CD4-positive, CD25-positive, alpha-beta regulatory T cell (primary cell): ENCODE results near the gene ACTR2. TPM values are rescaled to one million over a fixed set of nuclear protein-coding genes. Genes with fewer than 3 reads are reported as not detected.
A peak's percentile ranks its signal among the peaks of the same experiment; 100 is the strongest.

Experiments used
- ATAC-seq, 2 donors: fragments of 150-1000 bp; cut with Tn5 transposase; one replicate each; pipeline ENCODE4 v1.10.0; 2021; ENCODE audit warnings: low read depth in 2 of 2, moderate number of reproducible peaks in 2 of 2, moderate library complexity in 1 of 2
- DNase-seq, 3 donors: peaks; one replicate each; pipeline versions ENCODE4 v3.0.0 to v3.0.0-alpha.2; 2012 to 2022; ENCODE audit warnings: mixed read lengths in 1 of 3
- H3K27ac ChIP-seq: one replicate; pipeline ENCODE4 v1.7.0; 2013; ENCODE audit warnings: mild to moderate bottlenecking, low read length; ENCODE audit not compliant: insufficient read depth, poor library complexity, severe bottlenecking
- H3K27me3 ChIP-seq: one replicate; pipeline ENCODE4 v1.7.0; 2013; ENCODE audit warnings: low read length; ENCODE audit not compliant: control insufficient read depth, insufficient read depth
- H3K36me3 ChIP-seq: one replicate; pipeline ENCODE4 v1.7.0; 2013; ENCODE audit warnings: mild to moderate bottlenecking, low read length, moderate library complexity; ENCODE audit not compliant: control insufficient read depth, insufficient read depth
- H3K4me1 ChIP-seq: 2 replicates; pipeline ENCODE4 v1.7.0; 2013; ENCODE audit warnings: mild to moderate bottlenecking, low read length; ENCODE audit not compliant: insufficient read depth, control insufficient read depth, poor library complexity, severe bottlenecking
- H3K4me3 ChIP-seq: one replicate; pipeline ENCODE4 v1.7.0; 2013; ENCODE audit warnings: low read depth, mild to moderate bottlenecking, low read length, moderate library complexity
- H3K9me3 ChIP-seq, 2 experiments: 1 replicate in 1 of 2; 2 replicates in 1 of 2; pipeline ENCODE4 v1.7.0; 2013; ENCODE audit warnings: low read length in 2 of 2, mild to moderate bottlenecking in 1 of 2, moderate library complexity in 1 of 2; ENCODE audit not compliant: control insufficient read depth in 2 of 2
- H3K27ac Mint-ChIP-seq, 3 donors: one replicate each; pipeline ENCODE4 v1.8.0; 2020 to 2022; ENCODE audit warnings: mild to moderate bottlenecking in 3 of 3, mixed read lengths in 3 of 3, moderate library complexity in 2 of 3
- H3K27me3 Mint-ChIP-seq: one replicate; pipeline ENCODE4 v1.8.0; 2022; ENCODE audit warnings: mild to moderate bottlenecking, mixed read lengths
- H3K36me3 Mint-ChIP-seq: one replicate; pipeline ENCODE4 v1.8.0; 2020; ENCODE audit warnings: mixed read lengths
- H3K4me1 Mint-ChIP-seq, 4 donors: one replicate each; pipeline ENCODE4 v1.8.0; 2020 to 2022; ENCODE audit warnings: mixed read lengths in 4 of 4, mild to moderate bottlenecking in 1 of 4
- H3K4me3 Mint-ChIP-seq, 4 donors: one replicate each; pipeline ENCODE4 v1.8.0; 2020 to 2022; ENCODE audit warnings: mild to moderate bottlenecking in 4 of 4, mixed read lengths in 4 of 4, moderate library complexity in 3 of 4
- H3K9me3 Mint-ChIP-seq, 7 donors: one replicate each; pipeline ENCODE4 v1.8.0; 2020 to 2022; ENCODE audit warnings: mixed read lengths in 7 of 7, mild to moderate bottlenecking in 3 of 7, moderate library complexity in 2 of 7
- polyA plus RNA-seq, 4 donors: library from polyadenylated mRNA; unstranded; fragments of 300-500 nt; fragmentation: Illumina TruSeq; gene quantifications; one replicate each; pipeline ENCODE4 v1.2.3, GENCODE V29; 2021
- total RNA-seq: library from RNA; stranded (reverse); gene quantifications from one replicate; pipeline ENCODE4 v1.2.3, GENCODE V29; 2022

ACTR2 gene
- total and polyA plus RNA-seq, 5 donors from 2014 or later = 275 to 324 (median 303) TPM

DNA sequence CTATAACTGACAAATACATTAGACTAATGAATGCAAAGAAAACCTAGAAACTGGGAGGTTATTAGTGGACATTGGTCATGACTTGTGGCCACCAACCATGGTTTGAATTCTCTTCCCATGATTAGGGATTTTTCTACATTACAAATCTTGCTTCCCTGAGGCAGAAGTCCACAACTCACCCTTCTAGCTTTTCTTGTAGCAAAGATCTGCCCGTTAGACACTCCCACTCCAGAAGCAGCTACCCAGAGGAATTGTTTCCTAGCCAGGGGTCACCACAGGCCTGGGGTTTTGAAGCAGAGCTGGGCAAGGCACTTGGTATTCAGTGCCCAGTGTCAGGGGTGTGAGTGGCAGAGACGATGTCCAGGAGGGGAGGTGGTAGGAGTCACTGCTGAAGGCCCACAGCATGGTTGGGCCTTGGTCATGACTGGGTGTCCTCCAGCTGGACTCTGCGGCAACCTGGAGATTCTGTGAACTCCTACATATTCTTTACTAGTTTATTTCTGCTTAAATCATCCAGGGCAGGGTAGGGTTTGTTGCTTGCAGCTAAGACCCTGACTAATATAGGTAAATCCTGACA, 54.9 kb downstream of the ACTR2 start:
- Histone ChIP-seq H3K27me3 (no peaks in the 10 kb centered on the region), H3K9me3 (no peaks in the 10 kb centered on the region), H3K36me3 (no peaks in the 10 kb centered on the region), H3K27ac (no peak overlapping the region), H3K4me1 (peaks cover 4% of the 10 kb centered on the region), H3K4me3 (no peak overlapping the region)
- Mint-ChIP-seq H3K36me3 (no peaks in the 10 kb centered on the region), H3K27ac (no peak overlapping the region), H3K9me3 (no peaks in the 10 kb centered on the region), H3K4me1 (peaks cover 0 to 13% (median 9%) of the 10 kb centered on the region in 4 donors), H3K4me3 (no peak overlapping the region), H3K27me3 (peaks cover 4% of the 10 kb centered on the region)
- ATAC-seq (no peak), DNase-seq (no peak)

DNA sequence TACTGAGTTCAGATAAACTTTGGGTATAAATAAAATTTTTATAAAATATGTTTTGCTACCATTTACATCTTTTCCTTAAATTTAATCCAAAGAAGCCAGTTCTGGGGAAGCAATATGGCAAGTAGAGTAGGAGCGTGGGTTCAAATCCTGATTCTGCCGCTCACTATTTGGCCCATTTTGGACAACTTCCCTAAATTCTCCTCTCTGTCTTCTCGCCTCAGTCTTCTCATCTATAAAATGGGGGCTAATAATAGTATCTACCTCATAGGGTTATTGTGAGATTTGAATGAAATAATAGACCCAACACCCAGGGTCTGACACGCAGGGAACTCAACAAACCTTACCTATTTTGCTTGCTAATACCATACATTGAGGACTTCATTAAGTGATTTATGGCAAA, 59.7 kb downstream of the ACTR2 start:
- no peaks in the 10 kb centered on the region for H3K4me1 Mint-ChIP-seq
- ATAC-seq (no peak), DNase-seq (no peak)
- Histone ChIP-seq H3K4me3 (no peak overlapping the region), H3K27me3 (no peaks in the 10 kb centered on the region), H3K4me1 (no peaks in the 10 kb centered on the region), H3K9me3 (no peaks in the 10 kb centered on the region), H3K27ac (no peak overlapping the region), H3K36me3 (no peaks in the 10 kb centered on the region)
- H3K27me3 Mint-ChIP-seq = peaks cover 10% of the 10 kb centered on the region
- no peak overlapping the region for H3K27ac Mint-ChIP-seq
- no peaks in the 10 kb centered on the region for H3K36me3 Mint-ChIP-seq
- H3K9me3 Mint-ChIP-seq = no peaks in the 10 kb centered on the region
- no peak overlapping the region for H3K4me3 Mint-ChIP-seq

DNA sequence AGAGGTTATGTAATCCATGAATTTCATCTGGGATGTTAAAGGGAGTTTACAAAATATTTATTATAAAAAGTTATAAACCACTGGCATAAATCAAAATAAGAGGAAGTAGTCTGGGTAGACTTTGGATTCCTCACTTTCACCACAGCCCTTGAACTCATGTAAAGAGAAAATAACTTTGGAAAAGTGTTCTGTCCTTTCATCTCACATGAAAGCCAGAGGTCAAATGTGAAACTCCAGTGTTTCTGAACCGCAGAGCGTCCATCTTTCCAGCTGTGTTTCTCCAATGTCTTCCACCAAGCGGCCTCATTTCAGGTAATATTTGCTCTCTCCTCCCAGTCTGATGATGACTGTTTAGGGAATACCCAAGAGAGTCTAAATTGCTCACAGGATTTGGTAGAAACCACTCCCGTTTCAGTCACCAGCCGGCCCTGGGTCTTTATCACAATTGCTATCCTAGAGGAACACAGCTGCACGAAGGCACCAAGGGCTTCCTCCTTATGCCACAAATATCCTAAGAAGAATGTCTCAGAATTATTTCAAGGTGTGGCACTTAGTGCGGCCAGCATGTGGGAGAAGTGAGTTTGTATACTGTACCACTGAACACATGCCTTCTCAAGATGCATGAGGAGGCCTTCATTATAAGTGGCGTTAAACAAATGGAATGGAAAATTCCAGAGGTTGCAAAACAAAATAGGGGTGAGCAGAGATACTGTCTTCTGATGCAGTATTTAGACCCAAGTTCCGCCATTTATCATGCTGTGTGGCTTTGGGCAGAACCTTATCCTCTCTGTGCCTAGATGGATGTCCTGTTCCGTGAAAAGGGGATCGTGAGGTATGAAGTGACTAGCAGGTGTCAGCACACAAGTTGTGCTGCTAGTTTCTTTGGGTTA, 63.8 kb downstream of the ACTR2 start:
- no peaks in the 10 kb centered on the region for H3K36me3 ChIP-seq
- Mint-ChIP-seq H3K27ac (peak overlapping the region in 1 of 3 donors; percentile 36), H3K36me3 (no peaks in the 10 kb centered on the region), H3K4me3 (no peak overlapping the region), H3K27me3 (peaks cover 12% of the 10 kb centered on the region), H3K9me3 (no peaks in the 10 kb centered on the region), H3K4me1 (peaks cover 0 to under 1% (median 0%) of the 10 kb centered on the region in 4 donors)
- no peaks in the 10 kb centered on the region for H3K9me3 ChIP-seq
- DNase-seq (no peak), ATAC-seq (no peak)
- H3K4me3 ChIP-seq = no peak overlapping the region
- H3K27ac ChIP-seq = no peak overlapping the region
- H3K27me3 ChIP-seq = no peaks in the 10 kb centered on the region
- H3K4me1 ChIP-seq = no peaks in the 10 kb centered on the region

DNA sequence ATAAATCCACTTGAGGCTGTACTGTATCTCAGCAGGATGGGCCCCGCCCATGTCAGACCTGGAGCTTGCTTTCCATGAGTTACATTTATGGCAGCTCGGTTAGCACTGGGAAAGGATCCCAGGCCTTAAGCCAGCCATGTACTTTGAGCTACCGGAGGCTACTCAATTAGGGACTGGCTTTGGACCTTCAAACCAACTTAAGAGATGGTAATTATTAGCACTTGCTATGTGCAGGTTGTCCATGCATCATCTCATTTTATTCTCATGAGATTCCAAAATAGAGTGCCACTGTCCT, 64.4 kb downstream of the ACTR2 start:
- H3K9me3 Mint-ChIP-seq = no peaks in the 10 kb centered on the region
- H3K36me3 ChIP-seq = no peaks in the 10 kb centered on the region
- peaks cover 0 to 4% (median 1%) of the 10 kb centered on the region in 4 donors for H3K4me1 Mint-ChIP-seq
- no peak overlapping the region for H3K27ac Mint-ChIP-seq
- no peaks in the 10 kb centered on the region for H3K9me3 ChIP-seq
- no peaks in the 10 kb centered on the region for H3K27me3 ChIP-seq
- no peak for DNase-seq
- ATAC-seq = no peak
- no peaks in the 10 kb centered on the region for H3K36me3 Mint-ChIP-seq
- H3K4me3 Mint-ChIP-seq = no peak overlapping the region
- H3K4me3 ChIP-seq = no peak overlapping the region
- H3K4me1 ChIP-seq = no peaks in the 10 kb centered on the region
- peaks cover 14% of the 10 kb centered on the region for H3K27me3 Mint-ChIP-seq
- H3K27ac ChIP-seq = no peak overlapping the region

DNA sequence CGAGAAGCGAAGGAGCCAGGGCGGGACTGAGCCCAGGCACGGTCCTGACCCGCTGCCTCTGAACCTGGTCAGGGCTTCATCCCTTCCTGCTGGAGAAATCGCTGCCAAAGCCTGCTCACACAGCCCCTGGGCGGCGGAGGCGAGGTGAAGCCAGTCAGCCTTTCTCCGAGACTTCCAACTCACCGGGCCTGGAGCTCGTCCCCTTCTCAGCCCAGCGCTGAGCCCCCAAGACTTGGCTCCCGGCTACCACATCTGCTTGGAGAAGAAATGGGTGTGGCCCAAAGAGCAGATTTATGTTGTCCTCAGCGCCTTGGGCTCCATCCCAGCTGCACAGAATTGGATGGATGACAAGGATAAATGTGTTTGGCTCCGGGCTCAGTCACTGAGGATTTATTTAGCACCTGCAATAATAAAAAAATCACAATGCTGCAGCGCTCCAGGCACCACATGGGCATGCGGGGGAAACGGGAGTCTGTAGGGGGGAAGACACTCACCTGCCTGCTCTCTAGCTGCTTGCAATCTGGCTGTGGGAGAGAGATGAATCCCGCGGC, 64.9 kb downstream of the ACTR2 start:
- H3K9me3 Mint-ChIP-seq = no peaks in the 10 kb centered on the region
- H3K36me3 ChIP-seq = no peaks in the 10 kb centered on the region
- no peaks in the 10 kb centered on the region for H3K27me3 ChIP-seq
- no peaks in the 10 kb centered on the region for H3K9me3 ChIP-seq
- no peak overlapping the region for H3K27ac ChIP-seq
- no peaks in the 10 kb centered on the region for H3K4me1 ChIP-seq
- H3K4me3 ChIP-seq = no peak overlapping the region
- peaks cover 11% of the 10 kb centered on the region for H3K27me3 Mint-ChIP-seq
- DNase-seq = no peak
- no peak overlapping the region for H3K27ac Mint-ChIP-seq
- no peak overlapping the region for H3K4me3 Mint-ChIP-seq
- ATAC-seq = no peak
- no peaks in the 10 kb centered on the region for H3K36me3 Mint-ChIP-seq
- peaks cover 0 to 4% (median 2%) of the 10 kb centered on the region in 4 donors for H3K4me1 Mint-ChIP-seq

DNA sequence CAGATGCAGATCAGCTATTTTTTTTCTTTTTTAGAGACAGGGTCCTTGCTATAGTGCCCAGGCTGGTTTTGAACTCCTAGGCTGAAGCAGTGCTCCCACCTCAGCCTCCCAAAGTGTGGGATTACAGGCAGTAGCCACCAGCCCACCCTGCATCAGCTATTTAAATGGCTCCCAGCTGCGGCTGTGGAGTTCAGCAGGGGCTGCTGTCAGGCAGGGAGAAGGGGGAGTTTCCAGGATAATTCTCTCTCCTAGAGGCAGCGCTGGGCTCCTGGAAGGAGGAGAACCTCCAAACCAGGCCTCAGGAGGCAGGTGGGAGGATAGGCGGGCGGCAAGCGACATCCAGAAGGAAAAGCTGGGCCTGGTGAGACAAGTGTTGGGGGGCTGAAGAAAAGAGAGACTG, 65.7 kb downstream of the ACTR2 start:
- Histone ChIP-seq H3K4me3 (no peak overlapping the region), H3K9me3 (no peaks in the 10 kb centered on the region), H3K27me3 (no peaks in the 10 kb centered on the region), H3K27ac (no peak overlapping the region), H3K4me1 (no peaks in the 10 kb centered on the region), H3K36me3 (no peaks in the 10 kb centered on the region)
- Mint-ChIP-seq H3K27me3 (peaks cover 9% of the 10 kb centered on the region), H3K4me3 (no peak overlapping the region), H3K4me1 (peaks cover 0 to 8% (median 4%) of the 10 kb centered on the region in 4 donors), H3K27ac (no peak overlapping the region), H3K36me3 (no peaks in the 10 kb centered on the region), H3K9me3 (no peaks in the 10 kb centered on the region)
- ATAC-seq (no peak), DNase-seq (no peak)

DNA sequence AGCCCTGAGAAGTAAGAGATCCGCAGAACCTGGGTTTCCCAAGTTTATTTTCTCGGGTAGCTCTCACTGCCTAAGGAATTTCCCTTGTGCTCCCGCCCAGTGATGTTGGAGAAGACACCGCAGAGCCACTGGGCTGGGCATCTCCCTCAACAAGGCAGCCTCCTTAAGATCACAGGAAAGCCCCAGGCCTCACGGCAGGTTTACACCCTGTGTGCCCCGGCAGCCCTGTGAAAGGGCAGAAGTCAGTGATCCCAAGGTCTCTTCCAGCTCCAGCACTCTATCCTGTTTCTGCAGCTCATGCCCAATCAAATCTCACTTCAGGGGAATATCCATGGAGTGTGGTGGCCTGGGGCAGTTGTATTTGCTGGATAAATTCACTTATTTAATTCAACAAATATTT, 66.5 kb downstream of the ACTR2 start:
- Mint-ChIP-seq H3K4me3 (no peak overlapping the region), H3K9me3 (no peaks in the 10 kb centered on the region), H3K27me3 (peaks cover 9% of the 10 kb centered on the region), H3K4me1 (peaks cover 0 to 8% (median 4%) of the 10 kb centered on the region in 4 donors), H3K36me3 (no peaks in the 10 kb centered on the region), H3K27ac (no peak overlapping the region)
- Histone ChIP-seq H3K36me3 (no peaks in the 10 kb centered on the region), H3K4me1 (no peaks in the 10 kb centered on the region), H3K27me3 (no peaks in the 10 kb centered on the region), H3K9me3 (no peaks in the 10 kb centered on the region), H3K27ac (no peak overlapping the region), H3K4me3 (no peak overlapping the region)
- DNase-seq = no peak
- ATAC-seq = no peak
